Astrocyte of the cerebellum (primary cell): Measurements from ENCODE around the gene B4GALNT2.
"Not testable (repeated sequence)": the region's sequence is repeated elsewhere in the genome, so short reads cannot be mapped to it uniquely, and the experiment has no call there.

Source experiments
- DNase-seq: peaks from one replicate; pipeline ENCODE4 v3.0.0-alpha.2; 2011; ENCODE audit warnings: low read depth
- H3K4me3 ChIP-seq: 2 replicates; pipeline ENCODE4 v1.5.1; 2011; ENCODE audit warnings: mild to moderate bottlenecking, low read depth, low read length, moderate library complexity
- CTCF ChIP-seq: IDR thresholded peaks from 2 replicates; pipeline ENCODE4 v1.5.1; 2012; ENCODE audit warnings: low read length, low read depth, moderate library complexity, mild to moderate bottlenecking; ENCODE audit errors: missing control alignments
- in situ Hi-C: cut with HindIII; loops from 2 replicates; pipeline ENCODE4 v1.10.0; 2017; ENCODE audit warnings: low sequenced_read_pairs

Gene B4GALNT2

GRCh38 chr17:49132699-49133364 lies at the start of gene B4GALNT2:
Gene B4GALNT2, plus strand, starts transcription at chr17:49132769. Its CDS starts 24 bp downstream, at chr17:49132793.
- in situ Hi-C loops, result no loop called here
- DNase-seq, result no peak
- peak within 1 kb of the TSS; percentile 43 for H3K4me3 ChIP-seq
- no peak for TF ChIP-seq CTCF

- DNase-seq, H3K4me3 ChIP-seq, in situ Hi-C loops: not testable (repeated sequence)
These were observed 47.5 kb upstream of the B4GALNT2 start for GRCh38 chr17:49085046-49085445.

- no peak overlapping the region for H3K4me3 ChIP-seq
- DNase-seq, result no peak
- in situ Hi-C loops, result no loop called here
- TF ChIP-seq CTCF, result no peak
These were observed 46.8 kb upstream of the B4GALNT2 start for GRCh38 chr17:49085565-49086315.

GRCh38 chr17:49086316-49086605 lies 46.3 kb upstream of the B4GALNT2 start:
- in situ Hi-C loops, result no loop called here

GRCh38 chr17:49086649-49087048 lies 45.9 kb upstream of the B4GALNT2 start:
- no peak overlapping the region for H3K4me3 ChIP-seq
- no peak for DNase-seq
- TF ChIP-seq CTCF, result no peak
- in situ Hi-C loops, result no loop called here

More at GRCh38 chr17:49086316-49086605, 46.3 kb upstream of the B4GALNT2 start:
- no peak overlapping the region for H3K4me3 ChIP-seq
- no peak for DNase-seq
- no peak for TF ChIP-seq CTCF

- DNase-seq, result no peak
- in situ Hi-C loops, result no loop called here
- no peak for TF ChIP-seq CTCF
- no peak overlapping the region for H3K4me3 ChIP-seq
These were observed 43.5 kb upstream of the B4GALNT2 start for GRCh38 chr17:49089094-49089493.

GRCh38 chr17:49090878-49091594 lies 41.5 kb upstream of the B4GALNT2 start:
- H3K4me3 ChIP-seq, result no peak overlapping the region
- no peak for TF ChIP-seq CTCF
- no peak for DNase-seq
- in situ Hi-C loops, result no loop called here
